Measurements from ENCODE around the gene CRB2. TPM values are rescaled to one million over a fixed set of nuclear protein-coding genes. Genes with fewer than 3 reads are reported as not detected.

Gene CRB2
- total and polyA plus RNA-seq, 3 experiments from 2014 or later: 0.05 TPM; not detected in 2

- CTCF ChIA-PET: no interaction called here
- Mint-ChIP-seq H3K4me1 (no peaks in the 10 kb centered on the region), H3K4me3 (no peak overlapping the region), H3K36me3 (peaks cover 0 to 29% (median 13%) of the 10 kb centered on the region in 3 donors), H3K27ac (no peak overlapping the region), H3K27me3 (peaks cover 0 to 2% of the 10 kb centered on the region in 2 donors), H3K9me3 (no peaks in the 10 kb centered on the region)
- H3K36me3 ChIP-seq (ENCODE audit: insufficient read depth, low read length): no peaks in the 10 kb centered on the region
- H3K27ac ChIP-seq (ENCODE audit: low read depth, low read length): no peak overlapping the region
- POLR2A ChIA-PET: no interaction called here
- no peak overlapping the region for H3K4me3 ChIP-seq (ENCODE audit: low read length)
- H3K9me3 ChIP-seq (ENCODE audit: low read length): no peaks in the 10 kb centered on the region
- no peaks in the 10 kb centered on the region for H3K4me1 ChIP-seq (ENCODE audit: insufficient read depth, low read length)
- DNase-seq: no peak
- H3K27me3 ChIP-seq (ENCODE audit: insufficient read depth, low read length, poor library complexity, severe bottlenecking): no peaks in the 10 kb centered on the region
Measured at GRCh38 chr9:123414936-123415930, 59.2 kb downstream of the CRB2 start.

GRCh38 chr9:123416176-123416575 is 60.2 kb downstream of the CRB2 start:
- POLR2A ChIA-PET: no interaction called here
- no peak overlapping the region for H3K4me3 ChIP-seq (ENCODE audit: low read length)
- peak overlapping the region in 2 of 8 donors; percentile 44 to 88 for H3K27ac Mint-ChIP-seq

GRCh38 chr9:123417289-123418051 is 61.5 kb downstream of the CRB2 start:
- POLR2A ChIA-PET: no interaction called here
- CTCF ChIA-PET: no interaction called here
- H3K27me3 ChIP-seq (ENCODE audit: insufficient read depth, low read length, poor library complexity, severe bottlenecking): no peaks in the 10 kb centered on the region
- H3K36me3 ChIP-seq (ENCODE audit: insufficient read depth, low read length): no peaks in the 10 kb centered on the region
- no peaks in the 10 kb centered on the region for H3K27me3 Mint-ChIP-seq
- H3K9me3 Mint-ChIP-seq: no peaks in the 10 kb centered on the region
- DNase-seq: no peak
- H3K36me3 Mint-ChIP-seq: peaks cover 0 to 35% (median 17%) of the 10 kb centered on the region in 3 donors
- H3K27ac ChIP-seq (ENCODE audit: low read depth, low read length): no peak overlapping the region
- no peak overlapping the region for H3K4me3 ChIP-seq (ENCODE audit: low read length)
- H3K9me3 ChIP-seq (ENCODE audit: low read length): no peaks in the 10 kb centered on the region
- no peaks in the 10 kb centered on the region for H3K4me1 ChIP-seq (ENCODE audit: insufficient read depth, low read length)
- no peaks in the 10 kb centered on the region for H3K4me1 Mint-ChIP-seq
- H3K27ac Mint-ChIP-seq: peak overlapping the region in 1 of 8 donors; percentile 19
- H3K4me3 Mint-ChIP-seq: no peak overlapping the region

More at GRCh38 chr9:123416176-123416575, 60.2 kb downstream of the CRB2 start:
- no peak for DNase-seq
- peaks cover 0 to 32% (median 15%) of the 10 kb centered on the region in 3 donors for H3K36me3 Mint-ChIP-seq
- H3K9me3 Mint-ChIP-seq: no peaks in the 10 kb centered on the region
- Histone ChIP-seq H3K9me3 (ENCODE audit: low read length) (no peaks in the 10 kb centered on the region), H3K27me3 (ENCODE audit: insufficient read depth, low read length, poor library complexity, severe bottlenecking) (no peaks in the 10 kb centered on the region), H3K36me3 (ENCODE audit: insufficient read depth, low read length) (no peaks in the 10 kb centered on the region), H3K27ac (ENCODE audit: low read depth, low read length) (no peak overlapping the region), H3K4me1 (ENCODE audit: insufficient read depth, low read length) (no peaks in the 10 kb centered on the region)
- CTCF ChIA-PET: no interaction called here
- no peaks in the 10 kb centered on the region for H3K4me1 Mint-ChIP-seq
- H3K27me3 Mint-ChIP-seq: no peaks in the 10 kb centered on the region
- H3K4me3 Mint-ChIP-seq: no peak overlapping the region

GRCh38 chr9:123418052-123418430 is 62.0 kb downstream of the CRB2 start:
- Histone ChIP-seq H3K4me3 (ENCODE audit: low read length) (no peak overlapping the region), H3K9me3 (ENCODE audit: low read length) (no peaks in the 10 kb centered on the region), H3K27ac (ENCODE audit: low read depth, low read length) (no peak overlapping the region), H3K27me3 (ENCODE audit: insufficient read depth, low read length, poor library complexity, severe bottlenecking) (no peaks in the 10 kb centered on the region), H3K4me1 (ENCODE audit: insufficient read depth, low read length) (no peaks in the 10 kb centered on the region), H3K36me3 (ENCODE audit: insufficient read depth, low read length) (no peaks in the 10 kb centered on the region)
- no peaks in the 10 kb centered on the region for H3K9me3 Mint-ChIP-seq
- H3K27ac Mint-ChIP-seq: no peak overlapping the region
- no peaks in the 10 kb centered on the region for H3K27me3 Mint-ChIP-seq
- no peaks in the 10 kb centered on the region for H3K4me1 Mint-ChIP-seq
- no peak overlapping the region for H3K4me3 Mint-ChIP-seq
- POLR2A ChIA-PET: no interaction called here
- H3K36me3 Mint-ChIP-seq: peaks cover 0 to 37% (median 17%) of the 10 kb centered on the region in 3 donors
- DNase-seq: no peak
- CTCF ChIA-PET: no interaction called here

- no peaks in the 10 kb centered on the region for H3K9me3 ChIP-seq (ENCODE audit: low read length)
- no peak overlapping the region for H3K4me3 Mint-ChIP-seq
- no peaks in the 10 kb centered on the region for H3K4me1 ChIP-seq (ENCODE audit: insufficient read depth, low read length)
- H3K27ac Mint-ChIP-seq: no peak overlapping the region
- H3K36me3 ChIP-seq (ENCODE audit: insufficient read depth, low read length): no peaks in the 10 kb centered on the region
- H3K27ac ChIP-seq (ENCODE audit: low read depth, low read length): no peak overlapping the region
- ChIA-PET CTCF (no interaction called here), POLR2A (no interaction called here)
- H3K4me1 Mint-ChIP-seq: no peaks in the 10 kb centered on the region
- DNase-seq: no peak
- no peaks in the 10 kb centered on the region for H3K27me3 ChIP-seq (ENCODE audit: insufficient read depth, low read length, poor library complexity, severe bottlenecking)
- no peaks in the 10 kb centered on the region for H3K27me3 Mint-ChIP-seq
- H3K4me3 ChIP-seq (ENCODE audit: low read length): no peak overlapping the region
- H3K9me3 Mint-ChIP-seq: no peaks in the 10 kb centered on the region
- peaks cover 0 to 37% (median 17%) of the 10 kb centered on the region in 3 donors for H3K36me3 Mint-ChIP-seq
Measured at GRCh38 chr9:123418506-123418905, 62.5 kb downstream of the CRB2 start.

DNA sequence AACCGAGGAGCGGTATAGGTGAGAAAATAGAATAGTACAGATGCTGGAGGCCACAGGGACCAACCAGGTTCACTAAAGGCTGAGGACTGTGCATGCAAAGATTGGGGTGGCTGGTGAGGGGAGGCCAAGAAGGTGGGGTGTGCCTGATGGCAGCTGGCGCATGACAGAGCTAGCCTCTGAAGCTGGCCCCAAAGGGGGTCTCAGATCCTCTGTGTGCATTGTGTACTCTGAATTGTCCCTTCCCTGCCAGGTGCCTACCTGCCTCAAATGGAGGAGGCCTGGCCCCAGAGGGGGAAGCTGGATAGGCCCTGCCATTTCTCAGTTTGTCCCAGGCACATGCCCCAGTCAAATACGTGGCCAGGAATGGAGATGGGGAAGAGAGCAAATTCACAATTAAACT is 63.1 kb downstream of the CRB2 start:
- no peak for DNase-seq

DNA sequence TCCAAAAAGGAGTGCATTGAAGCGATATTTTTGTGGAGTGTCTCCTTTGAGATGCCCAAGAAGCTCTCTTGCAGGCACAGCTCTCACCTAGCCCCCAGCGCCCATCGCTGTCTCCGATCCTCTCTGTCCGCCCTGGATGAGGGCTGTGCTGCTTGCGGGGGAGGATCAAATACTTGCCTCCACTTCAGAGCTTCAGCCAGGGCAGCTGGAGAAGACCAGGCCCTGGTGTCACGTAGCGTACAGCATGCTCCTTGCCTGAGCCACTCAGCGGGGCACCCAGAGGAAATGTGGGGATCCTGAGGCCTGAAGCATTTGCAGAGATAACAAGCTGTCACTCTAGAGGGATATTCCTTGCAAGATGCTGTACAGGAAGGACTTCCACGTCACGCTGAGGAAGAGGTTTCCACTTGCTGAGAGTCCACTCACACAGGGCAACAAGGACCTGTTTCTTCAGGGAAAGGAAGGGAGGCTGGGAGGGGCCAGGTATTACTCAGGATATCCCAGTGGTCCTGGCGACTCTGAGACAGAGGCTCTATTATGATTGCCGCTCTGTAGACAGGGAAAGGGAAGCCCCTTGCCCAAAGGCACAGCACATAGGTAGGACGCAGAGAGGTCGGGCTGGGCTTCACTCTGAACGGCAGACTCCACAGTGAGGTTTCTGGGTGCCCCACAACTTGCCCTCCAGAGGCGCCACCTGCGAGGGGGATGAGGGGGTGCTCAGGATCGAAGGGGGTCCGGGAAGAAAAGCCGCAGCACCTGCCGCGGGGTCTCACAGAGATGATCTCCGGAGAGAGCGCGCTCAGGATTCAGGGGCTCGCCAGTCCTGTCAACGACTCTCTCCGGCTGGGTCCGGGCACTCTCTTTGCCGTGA is 64.0 kb downstream of the CRB2 start:
- no peak overlapping the region for H3K27ac ChIP-seq (ENCODE audit: low read depth, low read length)
- H3K9me3 ChIP-seq (ENCODE audit: low read length): no peaks in the 10 kb centered on the region
- Mint-ChIP-seq H3K36me3 (peaks cover 0 to 37% (median 14%) of the 10 kb centered on the region in 3 donors), H3K27ac (no peak overlapping the region), H3K4me3 (no peak overlapping the region), H3K27me3 (no peaks in the 10 kb centered on the region), H3K4me1 (no peaks in the 10 kb centered on the region), H3K9me3 (no peaks in the 10 kb centered on the region)
- POLR2A ChIA-PET: no interaction called here
- H3K4me3 ChIP-seq (ENCODE audit: low read length): no peak overlapping the region
- H3K4me1 ChIP-seq (ENCODE audit: insufficient read depth, low read length): no peaks in the 10 kb centered on the region
- CTCF ChIA-PET: no interaction called here
- H3K36me3 ChIP-seq (ENCODE audit: insufficient read depth, low read length): no peaks in the 10 kb centered on the region
- no peaks in the 10 kb centered on the region for H3K27me3 ChIP-seq (ENCODE audit: insufficient read depth, low read length, poor library complexity, severe bottlenecking)
- no peak for DNase-seq

More for the DNA sequence above, 63.1 kb downstream of the CRB2 start:
- Histone ChIP-seq H3K4me3 (ENCODE audit: low read length) (no peak overlapping the region), H3K36me3 (ENCODE audit: insufficient read depth, low read length) (no peaks in the 10 kb centered on the region), H3K27me3 (ENCODE audit: insufficient read depth, low read length, poor library complexity, severe bottlenecking) (no peaks in the 10 kb centered on the region), H3K4me1 (ENCODE audit: insufficient read depth, low read length) (no peaks in the 10 kb centered on the region), H3K9me3 (ENCODE audit: low read length) (no peaks in the 10 kb centered on the region), H3K27ac (ENCODE audit: low read depth, low read length) (no peak overlapping the region)
- peaks cover 0 to 37% (median 17%) of the 10 kb centered on the region in 3 donors for H3K36me3 Mint-ChIP-seq
- no peak overlapping the region for H3K4me3 Mint-ChIP-seq
- no peaks in the 10 kb centered on the region for H3K4me1 Mint-ChIP-seq
- POLR2A ChIA-PET: no interaction called here
- H3K27ac Mint-ChIP-seq: no peak overlapping the region
- CTCF ChIA-PET: no interaction called here
- no peaks in the 10 kb centered on the region for H3K9me3 Mint-ChIP-seq
- no peaks in the 10 kb centered on the region for H3K27me3 Mint-ChIP-seq
